Measurements from ENCODE around the gene PTGR1. TPM values are rescaled to one million over a fixed set of nuclear protein-coding genes. Genes with fewer than 3 reads are reported as not detected.

The PTGR1 gene
- total and polyA plus RNA-seq, 2 donors (not counting 3 experiments of a cell fraction or from before 2014, with no cell fraction given) = 70.3 to 79.1 TPM

DNA sequence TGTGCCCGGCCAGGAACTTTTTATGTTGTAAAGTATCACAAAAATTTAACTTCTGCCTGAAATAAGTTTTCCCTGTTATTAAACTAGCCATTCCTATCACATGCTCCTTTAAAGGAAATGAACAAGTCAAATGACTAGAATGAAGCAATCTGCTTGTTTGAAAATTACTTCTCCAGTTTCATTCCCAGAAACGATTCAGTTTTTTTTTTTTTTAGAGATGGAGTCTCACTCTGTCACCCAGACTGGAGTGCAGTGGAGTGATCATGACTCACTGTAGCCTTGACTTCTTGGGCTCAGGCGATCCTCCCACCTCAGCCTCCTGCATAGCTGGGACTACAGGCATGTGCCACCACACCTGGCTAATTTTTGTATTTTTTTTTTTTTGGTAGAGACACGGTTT lies 48.6 kb upstream of the PTGR1 start:
- TF ChIP-seq POLR2A (IDR thresholded peaks at IDR 0.05; ENCODE audit: low read depth, low read length) = no peak
- Histone ChIP-seq H3K36me3 (ENCODE audit: control insufficient read depth in 2 of 2, extremely low read depth in 1 of 2, insufficient read depth in 2 of 2, low read length in 2 of 2) (peaks cover 4 to 8% of the 10 kb centered on the region in 2 experiments), H3K79me2 (ENCODE audit: control insufficient read depth, insufficient read depth, low read length) (peaks cover 2% of the 10 kb centered on the region), H3K4me2 (ENCODE audit: insufficient read depth, low read length) (no peak overlapping the region), H4K20me1 (replicated peaks; ENCODE audit: control insufficient read depth, extremely low read depth, insufficient read depth, low read length) (peaks cover 7% of the 10 kb centered on the region), H3K4me1 (ENCODE audit: control insufficient read depth, extremely low read depth, insufficient read depth, low read length) (peaks cover 9% of the 10 kb centered on the region), H3K4me3 (replicated peaks in 1 of 3; ENCODE audit: insufficient read depth in 1 of 3, low read depth in 1 of 3, low read length in 3 of 3) (no peak overlapping the region), H3K9me1 (replicated peaks; ENCODE audit: control insufficient read depth, extremely low read depth, insufficient read depth, low read length) (no peaks in the 10 kb centered on the region), H3K9me3 (replicated peaks; ENCODE audit: control insufficient read depth, insufficient read depth, low read length) (no peaks in the 10 kb centered on the region), H3K27ac (ENCODE audit: insufficient read depth, low read depth, low read length) (no peak overlapping the region), H3K9ac (replicated peaks; ENCODE audit: extremely low read depth, insufficient read depth, low read length) (no peak overlapping the region), H3K27me3 (ENCODE audit: control insufficient read depth in 2 of 2, insufficient read depth in 2 of 2, low read length in 2 of 2) (no peaks in the 10 kb centered on the region), H2AFZ (ENCODE audit: low read depth, low read length) (no peak overlapping the region)
- ChIA-PET POLR2A (interaction anchor here (0.7 kb wide), 1 partner anchor 346 kb away, joined by 3 read pairs; no protein-coding TSS in a partner anchor), CTCF (interaction anchor here (1.5 kb wide), 1 partner anchor 10 kb away, joined by 4 read pairs; no protein-coding TSS in a partner anchor)
- no peak for DNase-seq (ENCODE audit: low read depth, low spot score)
- no TSS peak for BruUV-seq (replicated peaks)
- FAIRE-seq = no peak
- intact Hi-C loops (cut with micrococcal nuclease) = no loop called here
- dilution Hi-C loops (cut with MboI; ENCODE audit: extremely low pct_ligation_motif_present, low sequenced_read_pairs) = no loop called here

DNA sequence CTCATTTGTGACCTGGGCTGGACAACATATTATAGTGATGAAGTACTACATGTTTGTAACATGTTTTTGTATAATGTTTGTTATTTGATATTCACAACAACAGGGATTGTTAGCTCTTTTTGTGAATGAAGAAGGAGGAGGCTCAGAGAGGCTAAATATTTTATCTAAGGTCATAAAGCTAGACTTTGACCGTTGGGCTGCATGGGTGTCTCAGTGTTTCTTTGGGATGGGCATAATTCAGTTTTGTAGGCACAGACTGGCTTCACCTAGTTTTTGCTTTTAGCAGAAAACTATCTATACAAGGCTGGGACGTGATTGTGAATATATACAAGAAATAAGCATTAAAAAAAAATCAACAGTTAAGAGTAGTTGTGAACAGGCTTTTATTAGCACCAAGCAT lies 47.0 kb upstream of the PTGR1 start:
- H3K9me1 ChIP-seq (replicated peaks; ENCODE audit: control insufficient read depth, extremely low read depth, insufficient read depth, low read length) = no peaks in the 10 kb centered on the region
- CTCF ChIA-PET = interaction anchor here (1.7 kb wide), 1 partner anchor 48 kb away, joined by 7 read pairs; no protein-coding TSS in a partner anchor
- no peak overlapping the region for H3K9ac ChIP-seq (replicated peaks; ENCODE audit: extremely low read depth, insufficient read depth, low read length)
- FAIRE-seq (no peak), DNase-seq (ENCODE audit: low read depth, low spot score) (no peak)
- no peak overlapping the region for H3K4me3 ChIP-seq (replicated peaks in 1 of 3; ENCODE audit: insufficient read depth in 1 of 3, low read depth in 1 of 3, low read length in 3 of 3)
- H3K9me3 ChIP-seq (replicated peaks; ENCODE audit: control insufficient read depth, insufficient read depth, low read length) = no peaks in the 10 kb centered on the region
- H3K4me2 ChIP-seq (ENCODE audit: insufficient read depth, low read length) = no peak overlapping the region
- peaks cover 7% of the 10 kb centered on the region for H4K20me1 ChIP-seq (replicated peaks; ENCODE audit: control insufficient read depth, extremely low read depth, insufficient read depth, low read length)
- H3K79me2 ChIP-seq (ENCODE audit: control insufficient read depth, insufficient read depth, low read length) = peaks cover 2% of the 10 kb centered on the region
- intact Hi-C loops (cut with micrococcal nuclease) (no loop called here), dilution Hi-C loops (cut with MboI; ENCODE audit: extremely low pct_ligation_motif_present, low sequenced_read_pairs) (no loop called here)
- H3K27ac ChIP-seq (ENCODE audit: insufficient read depth, low read depth, low read length) = no peak overlapping the region
- no TSS peak for BruUV-seq (replicated peaks)
- H3K36me3 ChIP-seq (ENCODE audit: control insufficient read depth in 2 of 2, extremely low read depth in 1 of 2, insufficient read depth in 2 of 2, low read length in 2 of 2) = peaks cover 4 to 8% of the 10 kb centered on the region in 2 experiments
- no peak overlapping the region for H2AFZ ChIP-seq (ENCODE audit: low read depth, low read length)
- POLR2A ChIA-PET = interaction anchor here (0.7 kb wide), 1 partner anchor 13 kb away, joined by 4 read pairs; no protein-coding TSS in a partner anchor
- H3K27me3 ChIP-seq (ENCODE audit: control insufficient read depth in 2 of 2, insufficient read depth in 2 of 2, low read length in 2 of 2) = no peaks in the 10 kb centered on the region
- TF ChIP-seq MYC (IDR thresholded peaks at IDR 0.05; ENCODE audit: low read depth, low read length) (no peak), FOS (IDR thresholded peaks at IDR 0.05; ENCODE audit: borderline replicate concordance, insufficient read depth, low read length) (no peak), POLR2AphosphoS5 (IDR thresholded peaks at IDR 0.05; ENCODE audit: insufficient read depth, low read depth, low read length) (no peak)
- peaks cover 9% of the 10 kb centered on the region for H3K4me1 ChIP-seq (ENCODE audit: control insufficient read depth, extremely low read depth, insufficient read depth, low read length)

All from endothelial cell of umbilical vein (primary cell).